Erythroblast (primary cell): Measurements from ENCODE around the gene DENND4C.

Experiments used
- GATA1 ChIP-seq: IDR thresholded peaks from 2 replicates; pipeline ENCODE4 v1.6.1; 2011; ENCODE audit warnings: low read depth, mild to moderate bottlenecking, control low read depth, low read length, moderate library complexity
- POLR2A ChIP-seq: IDR thresholded peaks from 2 replicates; pipeline ENCODE4 v1.6.1; 2011; ENCODE audit warnings: mild to moderate bottlenecking, low read length

GRCh38 chr9:19286634-19287188 lies 56.2 kb downstream of the DENND4C start:
- TF ChIP-seq POLR2A (no peak), GATA1 (no peak)
